GM19099 (cell line): ENCODE data around the gene SLC34A3.
A peak's percentile ranks its signal among the peaks of the same experiment; 100 is the strongest.

Experiments
- POLR2A ChIP-seq: IDR thresholded peaks from 3 replicates; pipeline ENCODE4 v1.6.1; 2011; ENCODE audit warnings: low read depth; ENCODE audit not compliant: insufficient read length; ENCODE audit errors: extremely low read depth

The SLC34A3 gene

DNA sequence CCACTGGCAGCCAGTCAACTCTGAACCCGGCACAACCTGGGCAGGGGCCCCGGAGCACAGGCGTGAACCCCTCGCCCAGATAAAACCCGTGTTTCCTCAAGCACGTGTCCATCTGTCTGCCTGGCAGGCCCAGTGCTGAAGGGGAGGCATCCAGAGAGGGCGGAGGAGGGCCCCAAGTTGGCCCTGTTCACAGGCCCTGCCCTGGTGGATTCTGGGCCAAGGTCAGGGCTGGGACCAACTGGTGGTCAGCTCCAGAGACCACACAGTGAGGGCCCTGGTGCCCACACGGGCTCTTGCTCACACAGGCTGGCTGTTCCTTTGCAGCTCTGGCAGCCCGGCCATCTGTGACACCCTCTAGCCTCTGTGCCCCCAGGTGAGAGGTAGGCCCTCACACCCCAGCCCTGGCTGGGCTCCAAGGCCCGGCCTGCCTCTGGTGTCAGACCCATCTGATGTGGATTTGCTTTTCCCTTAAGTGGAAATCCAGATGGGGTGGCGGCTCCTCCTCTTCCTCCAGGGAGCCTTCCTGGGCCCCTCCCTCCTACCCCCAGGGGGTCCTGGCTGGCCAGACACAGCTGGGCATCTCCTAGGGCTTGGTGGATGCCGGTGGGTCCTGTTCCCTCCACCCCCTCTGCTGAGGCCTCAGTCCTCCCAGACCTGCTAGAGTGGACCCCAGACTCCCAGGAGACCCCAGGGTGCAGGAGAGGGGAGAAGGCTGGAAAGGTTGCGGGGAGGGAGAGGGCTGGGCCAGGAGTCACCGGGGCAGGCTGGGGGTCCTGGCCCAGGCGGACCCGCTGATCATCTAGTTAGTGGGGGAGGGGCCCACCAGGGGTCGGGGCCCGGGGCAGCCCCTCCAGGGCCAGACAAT, 19.9 kb downstream of the SLC34A3 start:
- TF ChIP-seq POLR2A = no peak

DNA sequence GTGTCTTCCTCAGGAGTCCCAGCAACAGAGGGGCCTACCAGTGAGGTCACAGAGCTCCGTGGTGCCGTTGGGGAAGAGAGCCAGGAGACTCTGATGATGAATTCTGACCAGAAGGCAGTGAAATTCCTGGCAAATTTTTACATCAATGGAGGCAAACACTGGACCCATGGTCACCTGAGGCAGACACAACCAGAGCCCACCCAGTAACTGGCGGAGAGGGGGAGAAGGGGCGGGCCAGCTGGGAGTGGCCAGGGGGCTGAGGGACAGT, 20.4 kb downstream of the SLC34A3 start, which contains the start of gene STPG3:
TSS of gene STPG3 (plus strand) at position 93 of the 268 bp plus-strand sequence. CDS start at position 94, 1 bp downstream.
- no peak for TF ChIP-seq POLR2A

DNA sequence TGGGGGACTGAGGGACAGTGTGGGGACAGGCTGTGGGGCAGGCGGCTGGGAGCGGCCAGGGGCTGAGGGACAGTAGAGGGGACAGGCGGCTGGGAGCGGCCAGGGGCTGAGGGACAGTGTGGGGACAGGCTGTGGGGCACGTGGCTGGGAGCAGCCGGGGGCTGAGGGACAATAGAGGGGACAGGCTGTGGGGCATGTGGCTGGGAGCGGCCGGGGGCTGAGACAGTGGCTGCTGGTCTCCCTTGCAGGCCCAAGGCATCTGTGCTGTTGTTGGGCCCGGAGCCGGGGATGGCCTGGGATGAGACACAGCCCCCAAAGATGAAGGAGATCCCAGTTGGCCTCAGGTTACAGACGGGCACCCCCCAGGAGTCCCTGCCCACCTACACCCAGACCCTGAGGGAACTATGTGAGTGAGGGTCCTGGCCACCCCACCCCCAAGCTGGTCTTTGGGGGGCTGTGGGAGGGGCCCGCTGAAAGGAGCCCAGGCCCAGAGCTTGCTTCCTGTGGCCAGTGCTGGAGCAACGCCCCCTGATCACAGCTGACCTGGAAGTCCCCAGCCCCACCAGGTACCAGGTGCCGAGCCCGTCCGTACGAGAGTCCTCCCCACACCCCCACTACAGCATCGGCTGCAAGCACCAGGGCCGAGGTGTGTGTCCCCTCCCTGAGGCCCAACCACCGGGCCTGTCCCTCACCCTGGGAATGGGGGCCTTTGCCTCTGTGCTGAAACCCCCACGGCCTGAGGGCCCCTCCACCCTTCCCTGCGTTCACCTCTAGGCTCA, 21.0 kb downstream of the SLC34A3 start:
- no peak for TF ChIP-seq POLR2A

DNA sequence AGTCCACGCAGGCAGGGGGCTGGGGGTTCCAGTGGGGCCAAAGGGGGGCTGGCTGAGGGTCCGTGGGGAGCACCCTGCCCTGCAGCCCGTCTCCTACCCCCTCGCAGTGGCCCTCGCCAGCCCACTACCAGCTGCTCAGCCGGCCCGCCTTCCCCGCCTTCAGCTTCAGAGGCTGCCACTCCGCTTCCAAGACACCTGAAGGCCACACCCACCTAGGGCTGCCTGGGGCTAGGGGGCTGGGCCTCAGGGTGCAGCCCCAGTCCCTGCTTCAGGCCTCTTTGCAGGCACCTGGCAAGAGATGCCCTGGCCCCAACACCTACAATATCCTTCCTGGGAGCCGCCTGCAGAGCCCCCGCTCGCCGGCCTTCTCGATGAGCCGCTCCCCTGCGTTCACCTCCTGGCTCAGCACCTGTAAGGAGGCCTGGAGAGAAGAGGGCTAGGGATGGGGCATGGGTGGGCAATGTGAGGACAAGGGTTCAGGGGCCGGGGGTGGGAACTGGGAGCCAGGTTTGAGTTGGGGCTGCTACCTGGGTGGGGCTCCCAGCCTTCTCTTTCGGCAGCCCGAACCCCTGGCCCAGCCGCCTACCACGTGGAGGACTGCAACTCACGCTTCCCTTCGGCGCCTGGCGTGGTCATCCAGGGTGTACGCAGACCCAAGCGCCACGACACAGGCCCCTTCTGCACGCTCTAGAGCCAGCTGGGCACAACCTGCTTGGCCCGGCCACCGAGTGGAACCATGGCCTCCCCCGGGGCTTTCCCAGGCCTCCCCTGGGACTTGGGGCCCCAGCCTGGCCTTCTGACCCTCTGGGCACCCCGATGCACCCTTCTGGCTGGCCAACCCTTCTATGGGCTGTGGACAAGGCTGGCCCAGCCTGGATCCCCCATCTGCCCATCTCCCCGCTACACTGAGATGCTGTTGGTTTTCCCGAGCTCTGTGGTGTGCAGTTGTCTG, 22.1 kb downstream of the SLC34A3 start:
- TF ChIP-seq POLR2A = no peak

DNA sequence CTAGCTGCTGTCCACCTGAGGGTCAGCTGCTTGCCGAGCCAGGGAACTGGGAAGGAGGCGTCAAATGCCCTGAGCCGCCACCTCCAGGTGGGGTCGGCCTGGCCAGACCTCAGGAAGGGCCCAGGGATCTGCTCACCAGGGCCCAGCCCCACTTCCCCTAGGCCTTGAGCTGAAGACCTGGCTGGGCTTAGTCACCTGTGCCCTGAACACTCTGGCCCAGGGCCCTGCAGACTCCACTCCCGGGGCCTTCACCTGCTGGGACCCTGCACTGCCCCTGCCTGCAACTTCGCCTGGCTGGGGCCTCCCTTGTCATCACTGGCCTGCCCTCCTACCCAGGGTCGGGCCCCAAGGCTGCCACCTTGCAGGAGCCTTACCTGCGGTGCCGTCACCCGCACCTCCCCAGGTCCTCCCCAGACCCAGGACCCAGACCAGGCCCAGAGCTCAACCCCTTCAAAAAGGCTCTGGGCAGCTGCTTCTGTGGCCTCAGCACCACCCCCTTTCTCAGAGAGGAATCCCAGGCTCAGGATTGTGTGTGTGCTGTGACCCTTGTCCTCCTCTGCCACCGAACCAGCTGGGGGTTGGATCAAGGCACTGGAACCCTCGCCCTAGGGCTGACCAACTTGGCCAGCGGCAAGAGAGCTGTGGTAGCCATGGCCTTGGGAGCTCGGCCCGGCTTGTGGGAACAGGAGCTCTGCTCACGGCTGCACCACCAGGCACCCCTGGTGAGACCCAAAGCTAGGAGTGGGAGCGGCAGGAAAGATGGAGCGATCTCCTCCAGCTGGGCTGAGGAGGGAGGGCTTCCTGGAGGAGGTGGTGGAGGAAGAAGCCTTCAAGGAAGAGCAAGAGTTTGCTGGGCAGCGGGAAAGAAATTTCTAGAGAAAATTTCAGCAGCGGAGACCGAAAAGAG, 23.3 kb downstream of the SLC34A3 start:
- no peak for TF ChIP-seq POLR2A

DNA sequence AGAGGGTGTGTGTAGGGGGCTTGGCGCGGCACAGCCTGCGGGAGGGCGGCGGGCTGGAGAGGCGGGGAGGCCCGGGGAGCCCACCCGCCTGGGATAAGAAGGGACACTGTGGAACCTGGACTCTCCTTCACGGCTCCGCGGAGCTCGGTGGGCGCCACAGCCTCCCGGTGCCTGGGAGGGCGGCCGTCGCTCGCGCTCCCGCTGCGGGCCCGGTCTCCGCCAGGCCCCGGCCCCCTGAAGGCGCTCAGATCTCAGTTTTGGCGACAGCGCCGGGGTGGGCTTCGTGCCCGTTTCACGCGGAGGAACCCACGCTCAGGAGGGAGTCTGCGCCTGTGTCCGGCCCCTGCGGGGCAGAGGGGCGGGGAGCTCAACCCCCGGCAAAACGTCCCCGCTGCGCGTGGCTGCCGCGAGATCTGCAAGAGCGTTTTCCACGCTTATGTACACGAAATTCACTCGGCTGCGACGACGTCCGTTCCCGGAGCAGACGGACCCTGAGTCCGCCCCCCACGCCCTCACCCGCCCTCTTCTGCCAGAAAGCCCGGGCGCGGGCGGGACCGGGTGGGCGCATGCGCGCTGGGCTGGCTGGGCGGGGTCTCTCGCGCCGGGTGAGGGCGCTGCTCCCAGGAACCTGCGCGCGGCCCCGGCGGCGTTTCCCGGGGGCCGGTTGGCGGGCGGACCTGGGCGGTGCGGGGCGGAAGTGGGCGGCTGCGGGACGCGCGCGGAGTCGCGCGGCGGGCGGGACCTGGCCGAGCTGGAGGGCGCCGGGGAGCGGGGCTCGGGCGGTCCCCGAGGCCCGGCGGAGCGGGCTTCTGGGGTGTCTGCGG, 24.1 kb downstream of the SLC34A3 start, which contains the start of gene NELFB:
TSS of gene NELFB (plus strand) at position 704 of the 824 bp plus-strand sequence.
- TF ChIP-seq POLR2A = peak; percentile 82

DNA sequence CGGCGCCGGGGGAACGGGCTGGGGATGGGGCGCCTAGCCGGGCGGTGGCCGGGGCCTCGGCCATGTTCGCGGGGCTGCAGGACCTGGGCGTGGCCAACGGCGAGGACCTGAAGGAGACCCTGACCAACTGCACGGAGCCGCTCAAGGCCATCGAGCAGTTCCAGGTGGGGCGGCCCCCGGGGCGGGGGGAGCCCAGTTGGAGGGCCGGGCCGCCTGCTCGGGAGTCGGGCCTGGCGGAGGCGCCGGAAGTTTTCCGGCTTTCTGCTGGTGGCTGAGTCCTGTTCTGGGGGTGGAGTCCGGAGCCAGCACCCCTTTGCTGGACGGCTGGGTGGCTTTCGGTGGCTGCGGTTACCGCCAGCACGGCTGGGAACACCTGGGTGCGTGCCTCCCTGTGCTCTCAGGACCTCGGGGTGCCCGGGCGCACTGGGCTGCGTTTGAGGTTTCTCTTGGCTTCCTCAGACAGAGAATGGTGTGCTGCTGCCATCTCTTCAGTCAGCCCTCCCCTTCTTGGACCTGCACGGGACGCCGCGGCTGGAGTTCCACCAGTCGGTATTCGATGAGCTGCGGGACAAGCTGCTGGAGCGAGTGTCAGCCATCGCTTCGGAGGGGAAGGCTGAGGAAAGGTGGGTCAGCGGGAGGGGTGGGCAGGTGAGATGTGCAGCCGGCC, 24.9 kb downstream of the SLC34A3 start:
- no peak for TF ChIP-seq POLR2A

DNA sequence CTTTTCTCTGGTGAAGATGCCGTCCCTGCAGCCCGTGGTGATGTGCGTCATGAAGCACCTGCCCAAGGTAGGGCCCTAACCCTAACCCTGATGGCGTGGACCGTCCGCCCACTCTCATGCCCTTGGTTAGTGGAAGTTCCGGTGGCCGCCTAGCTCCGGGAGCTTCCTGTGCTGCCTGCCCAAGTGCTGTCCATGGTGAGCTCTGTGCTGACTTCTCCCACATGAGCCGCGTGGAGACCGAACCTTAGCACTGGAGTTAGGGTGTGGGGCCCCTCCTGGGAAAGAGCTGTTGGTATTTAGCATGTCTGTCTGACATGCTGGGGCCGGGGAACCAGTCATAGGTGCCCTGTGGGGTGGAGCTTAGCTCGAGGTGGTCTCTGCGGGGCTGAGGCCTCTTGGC, 25.7 kb downstream of the SLC34A3 start:
- TF ChIP-seq POLR2A = no peak

DNA sequence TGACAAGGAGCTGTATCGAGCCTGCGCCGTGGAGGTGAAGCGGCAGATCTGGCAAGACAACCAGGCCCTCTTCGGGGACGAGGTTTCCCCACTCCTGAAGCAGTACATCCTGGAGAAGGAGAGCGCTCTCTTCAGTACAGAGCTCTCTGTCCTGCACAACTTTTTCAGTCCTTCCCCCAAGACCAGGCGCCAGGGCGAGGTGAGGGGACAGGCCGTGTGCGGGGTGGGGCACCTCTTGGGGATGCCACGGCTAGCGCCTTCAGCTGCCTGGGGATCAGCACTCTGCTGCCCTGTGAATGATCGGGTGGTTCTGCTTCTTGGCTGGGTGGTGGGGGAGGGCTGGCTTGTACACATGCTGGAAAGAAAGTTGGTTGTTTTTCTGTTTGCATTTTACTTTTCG, 26.2 kb downstream of the SLC34A3 start:
- no peak for TF ChIP-seq POLR2A

DNA sequence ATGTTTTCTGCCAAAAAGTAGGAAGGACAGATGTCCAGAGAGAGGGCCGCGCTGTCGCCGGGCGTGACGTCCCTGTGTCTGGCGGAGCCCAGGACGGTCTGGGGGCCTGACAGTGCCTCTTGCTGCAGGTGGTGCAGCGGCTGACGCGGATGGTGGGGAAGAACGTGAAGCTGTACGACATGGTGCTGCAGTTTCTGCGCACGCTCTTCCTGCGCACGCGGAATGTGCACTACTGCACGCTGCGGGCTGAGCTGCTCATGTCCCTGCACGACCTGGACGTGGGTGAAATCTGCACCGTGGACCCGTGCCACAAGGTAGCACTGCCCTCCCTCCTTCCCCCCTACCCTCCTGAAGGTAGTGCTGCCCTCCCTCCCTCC, 32.2 kb downstream of the SLC34A3 start:
- no peak for TF ChIP-seq POLR2A

DNA sequence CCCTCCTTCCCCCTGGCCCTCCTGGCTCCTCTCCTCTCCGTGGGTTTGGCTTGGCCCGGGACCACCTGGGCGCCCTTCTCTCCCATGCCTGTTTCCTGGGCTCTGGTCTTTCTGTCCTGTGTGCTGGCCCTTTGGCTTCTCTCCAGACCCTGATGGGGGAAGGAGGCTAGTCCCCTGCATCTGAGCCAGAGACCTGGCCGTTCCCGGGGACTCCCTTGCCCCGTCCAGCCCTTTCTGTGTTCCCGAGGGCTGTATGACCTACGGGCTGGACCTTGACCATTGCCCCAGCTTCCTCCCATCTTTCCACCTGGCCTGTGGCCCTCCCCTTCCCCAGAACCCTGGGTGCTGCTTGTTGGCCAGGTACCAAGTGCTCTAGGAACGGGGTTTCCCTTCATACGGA, 32.8 kb downstream of the SLC34A3 start:
- no peak for TF ChIP-seq POLR2A

DNA sequence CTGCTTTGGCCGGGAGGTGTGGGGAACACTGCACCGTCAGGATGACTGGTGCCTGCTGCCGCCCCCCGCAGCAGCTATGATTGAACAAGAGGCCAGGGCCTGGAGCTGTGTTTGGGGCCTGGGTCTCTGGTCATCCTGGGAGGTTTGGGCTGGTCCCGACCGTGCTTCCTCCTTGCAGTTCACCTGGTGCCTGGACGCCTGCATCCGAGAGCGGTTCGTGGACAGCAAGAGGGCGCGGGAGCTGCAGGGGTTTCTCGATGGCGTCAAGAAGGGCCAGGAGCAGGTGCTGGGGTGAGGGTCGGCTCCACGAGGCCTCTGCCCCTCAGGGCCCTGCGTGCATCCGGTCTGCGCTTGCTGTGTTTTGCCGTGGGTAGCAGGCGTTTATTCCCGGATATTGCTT, 33.4 kb downstream of the SLC34A3 start:
- TF ChIP-seq POLR2A = no peak
